HEK293 (cell line): ENCODE results near the gene GARIN5A.

Experiments used
- ZNF639 ChIP-seq: fragments of 450-650 bp; formaldehyde crosslinking; IDR thresholded peaks from 2 replicates; pipeline ENCODE4 v1.5.1; 2016; ENCODE audit warnings: missing biosample characterization, missing genetic modification characterization
- TF ChIP-seq, protein P1 (sequence below): fragments of 450-650 bp; formaldehyde crosslinking; IDR thresholded peaks from 2 replicates; pipeline ENCODE4 v1.5.1; 2016; ENCODE audit warnings: missing biosample characterization, missing genetic modification characterization

DNA sequence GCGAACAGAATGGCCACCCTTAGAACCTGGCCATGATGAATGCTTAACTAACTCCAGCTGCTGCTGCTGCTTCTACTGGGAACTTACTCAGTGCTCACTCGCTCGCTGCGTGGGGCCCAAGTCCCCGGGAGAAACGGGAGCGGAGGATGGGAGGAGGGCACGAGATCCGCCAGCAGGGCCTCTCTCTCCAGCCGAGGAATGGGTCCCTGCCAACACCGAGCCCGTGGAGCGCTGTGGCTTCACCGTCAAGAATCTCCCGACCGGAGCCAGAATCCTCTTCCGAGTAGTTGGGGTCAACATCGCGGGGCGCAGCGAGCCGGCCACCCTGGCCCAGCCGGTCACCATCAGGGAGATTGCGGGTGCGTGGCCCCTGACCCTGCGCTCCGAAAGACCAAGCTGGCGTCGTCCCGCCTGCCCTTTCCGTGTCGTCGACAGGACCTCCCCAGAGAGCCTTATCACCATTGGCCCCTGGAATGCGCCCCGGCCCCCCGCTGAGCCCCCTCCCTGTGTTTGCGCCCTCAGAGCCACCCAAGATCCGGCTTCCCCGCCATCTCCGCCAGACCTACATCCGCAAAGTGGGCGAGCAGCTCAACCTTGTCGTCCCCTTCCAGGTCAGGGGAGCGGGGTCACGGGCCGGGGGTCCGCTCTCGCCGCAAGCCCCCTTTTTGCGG is 18.1 kb downstream of the GARIN5A start:
- TF ChIP-seq, protein P1, sequence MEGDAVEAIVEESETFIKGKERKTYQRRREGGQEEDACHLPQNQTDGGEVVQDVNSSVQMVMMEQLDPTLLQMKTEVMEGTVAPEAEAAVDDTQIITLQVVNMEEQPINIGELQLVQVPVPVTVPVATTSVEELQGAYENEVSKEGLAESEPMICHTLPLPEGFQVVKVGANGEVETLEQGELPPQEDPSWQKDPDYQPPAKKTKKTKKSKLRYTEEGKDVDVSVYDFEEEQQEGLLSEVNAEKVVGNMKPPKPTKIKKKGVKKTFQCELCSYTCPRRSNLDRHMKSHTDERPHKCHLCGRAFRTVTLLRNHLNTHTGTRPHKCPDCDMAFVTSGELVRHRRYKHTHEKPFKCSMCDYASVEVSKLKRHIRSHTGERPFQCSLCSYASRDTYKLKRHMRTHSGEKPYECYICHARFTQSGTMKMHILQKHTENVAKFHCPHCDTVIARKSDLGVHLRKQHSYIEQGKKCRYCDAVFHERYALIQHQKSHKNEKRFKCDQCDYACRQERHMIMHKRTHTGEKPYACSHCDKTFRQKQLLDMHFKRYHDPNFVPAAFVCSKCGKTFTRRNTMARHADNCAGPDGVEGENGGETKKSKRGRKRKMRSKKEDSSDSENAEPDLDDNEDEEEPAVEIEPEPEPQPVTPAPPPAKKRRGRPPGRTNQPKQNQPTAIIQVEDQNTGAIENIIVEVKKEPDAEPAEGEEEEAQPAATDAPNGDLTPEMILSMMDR (tag by site-specific recombination), result no peak
- no peak for TF ChIP-seq ZNF639 (tag by site-specific recombination)
